OCI-LY7 (cell line): ENCODE data around the gene NAA30.

Experiments used
- CTCF ChIP-seq: fragments of 200-600 bp; sonication (generic); conservative IDR thresholded peaks from 2 replicates; pipeline ENCODE4 v1.5.1; 2014; ENCODE audit warnings: mild to moderate bottlenecking, antibody characterized with exemption, low read length, moderate library complexity, mixed read lengths
- EZH2phosphoT487 ChIP-seq: fragments of 200-600 bp; sonication (generic); IDR thresholded peaks from 2 replicates; pipeline ENCODE4 v1.6.1; 2018; ENCODE audit warnings: low read depth, borderline replicate concordance, mild to moderate bottlenecking, mixed run types, antibody characterized with exemption, low read length, moderate library complexity, mixed read lengths

- TF ChIP-seq CTCF (no peak), EZH2phosphoT487 (no peak)
Measured at GRCh38 chr14:57403521-57403864, 13.1 kb downstream of the NAA30 start.
